Loucy (cell line): ENCODE measurements around the gene TNFRSF11A.

Experiments used
- CTCF ChIP-seq: fragments of 200-600 bp; sonication (generic); conservative IDR thresholded peaks from 2 replicates; pipeline ENCODE4 v1.5.1; 2014; ENCODE audit warnings: mild to moderate bottlenecking, antibody characterized with exemption, low read length
- EZH2phosphoT487 ChIP-seq: fragments of 200-600 bp; IDR thresholded peaks from 2 replicates; pipeline ENCODE4 v1.6.1; 2018; ENCODE audit warnings: antibody characterized with exemption, mild to moderate bottlenecking, moderate library complexity, borderline replicate concordance

DNA sequence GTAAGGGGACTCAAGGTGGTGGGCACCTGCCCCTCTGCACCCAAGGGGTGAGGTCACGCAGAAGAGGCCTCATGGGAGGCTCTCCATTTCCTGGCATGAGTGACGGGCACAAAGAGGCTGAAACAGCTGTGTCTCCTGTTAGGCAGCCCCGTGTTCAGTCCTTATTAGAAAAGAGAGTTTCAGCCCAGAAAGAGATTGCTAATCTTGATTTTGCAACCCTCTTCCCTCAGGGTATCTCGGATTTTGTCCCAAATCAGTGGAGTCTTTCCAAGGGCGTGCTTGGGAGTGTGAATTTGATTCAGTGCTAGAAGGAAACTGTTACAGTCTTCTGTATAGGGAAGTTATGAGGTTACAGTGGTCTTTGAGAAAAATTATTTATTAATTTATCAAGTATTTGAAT lies 10.4 kb downstream of the TNFRSF11A start:
- TF ChIP-seq EZH2phosphoT487 (no peak), CTCF (no peak)
